Measurements from ENCODE around the gene TFF2.

The TFF2 gene, protein sequence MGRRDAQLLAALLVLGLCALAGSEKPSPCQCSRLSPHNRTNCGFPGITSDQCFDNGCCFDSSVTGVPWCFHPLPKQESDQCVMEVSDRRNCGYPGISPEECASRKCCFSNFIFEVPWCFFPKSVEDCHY

DNA sequence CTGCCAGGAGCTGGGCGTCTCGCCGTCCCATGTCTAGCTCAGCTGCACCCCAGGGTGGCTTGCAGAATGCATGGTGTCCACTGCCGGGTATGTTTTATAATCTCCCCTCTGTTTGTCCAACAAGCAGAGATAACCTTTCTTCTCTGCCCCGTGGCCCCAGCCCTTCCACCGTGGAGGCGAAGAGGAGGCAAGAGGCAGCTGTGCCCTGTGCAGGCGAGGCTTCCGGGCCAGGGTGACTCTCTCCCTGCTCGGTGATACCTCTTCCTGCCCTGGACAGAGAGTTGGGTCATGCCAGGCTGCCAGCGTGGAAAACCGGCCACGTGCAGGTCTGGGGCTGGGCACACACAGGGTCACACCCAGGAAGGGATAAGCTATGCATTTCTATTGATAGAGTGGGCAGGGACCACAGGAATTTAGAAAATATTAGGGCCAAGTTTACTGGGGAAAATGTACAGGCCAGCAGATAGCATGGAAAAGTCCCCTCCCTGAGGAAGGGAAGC lies at the start of gene TFF2:
Gene TFF2 (minus strand): TSS at position 68 of the 500 bp plus-strand sequence. CDS start 37 bp downstream, at position 31.
- DNase-seq, result no peak

DNA sequence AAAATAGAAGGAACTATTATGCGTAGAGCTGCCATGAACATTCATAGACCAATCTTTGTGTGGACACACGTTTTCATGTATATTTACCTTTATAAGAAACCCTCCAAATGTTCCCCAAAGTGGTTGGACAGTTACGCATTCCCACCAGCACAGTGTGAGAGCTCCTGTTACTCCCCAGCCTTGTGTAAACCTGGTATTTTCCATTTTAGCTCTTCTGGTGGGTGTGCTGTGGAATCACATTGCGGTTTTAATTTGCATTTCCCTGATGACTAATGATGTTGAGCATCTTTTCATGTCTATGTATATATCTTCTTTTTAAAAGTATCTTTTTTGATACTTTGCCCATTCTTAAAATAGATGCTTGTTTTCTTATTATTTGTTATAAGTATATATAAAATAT lies 49.7 kb upstream of the TFF2 start:
- DNase-seq, result no peak

DNA sequence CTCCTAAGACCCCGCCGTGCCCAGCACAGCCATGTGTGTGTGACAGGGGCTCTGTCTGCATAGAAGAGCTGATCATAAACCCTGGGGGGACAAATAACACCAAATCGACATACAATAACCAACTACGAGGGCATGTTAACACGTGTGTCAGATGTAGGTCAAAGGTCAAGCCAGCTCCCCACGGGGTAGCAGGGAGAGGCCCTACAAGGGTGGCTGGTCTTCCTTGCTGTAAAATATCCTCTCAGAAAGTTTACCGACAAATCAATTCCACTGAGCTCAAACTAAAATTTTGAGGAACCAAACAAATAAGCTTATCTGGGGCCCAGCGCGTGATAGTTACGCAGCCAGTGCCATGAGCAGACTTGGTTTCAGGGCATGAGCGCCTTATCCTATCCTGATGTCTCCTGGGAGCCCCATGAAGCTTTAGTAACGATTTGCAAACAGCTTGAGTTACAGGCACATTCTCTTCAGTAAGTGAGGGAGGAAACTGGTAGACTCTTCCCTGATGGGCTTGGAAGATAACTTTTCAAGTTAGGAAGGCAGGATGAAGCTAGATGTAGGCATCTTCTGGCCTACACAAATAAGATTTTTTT lies 47.7 kb upstream of the TFF2 start:
- no peak for DNase-seq

DNA sequence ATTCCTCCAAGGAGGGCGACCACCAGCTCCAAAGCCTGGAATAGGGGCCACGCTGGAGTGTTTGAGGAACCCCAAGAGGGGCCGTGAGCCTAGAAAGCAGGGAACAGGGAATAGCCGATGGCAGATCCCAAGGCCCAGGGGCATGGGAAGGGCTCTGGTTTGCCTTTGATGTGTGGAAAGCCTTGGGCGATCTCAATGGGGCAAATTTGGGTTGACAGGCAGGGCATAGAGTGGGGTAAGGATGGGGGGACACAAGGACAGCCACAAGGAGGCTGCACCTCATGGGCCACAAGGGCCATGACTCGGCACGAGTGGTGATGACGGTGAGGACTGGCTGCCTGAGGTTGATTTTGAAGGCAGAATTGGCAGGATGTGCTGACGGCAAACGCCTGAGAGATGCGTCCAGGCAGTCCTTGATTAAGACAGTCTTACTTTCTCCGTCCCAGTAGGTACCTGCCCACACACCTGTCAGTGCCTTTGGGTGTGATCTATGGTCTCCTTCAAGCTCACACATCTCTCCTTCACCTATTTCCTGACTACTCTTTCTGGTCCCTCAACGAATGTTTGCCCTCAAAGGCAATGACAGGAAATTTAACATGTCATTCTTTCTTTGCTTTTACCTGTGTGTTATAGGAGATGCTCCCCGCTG lies 47.1 kb upstream of the TFF2 start:
- no peak for DNase-seq

DNA sequence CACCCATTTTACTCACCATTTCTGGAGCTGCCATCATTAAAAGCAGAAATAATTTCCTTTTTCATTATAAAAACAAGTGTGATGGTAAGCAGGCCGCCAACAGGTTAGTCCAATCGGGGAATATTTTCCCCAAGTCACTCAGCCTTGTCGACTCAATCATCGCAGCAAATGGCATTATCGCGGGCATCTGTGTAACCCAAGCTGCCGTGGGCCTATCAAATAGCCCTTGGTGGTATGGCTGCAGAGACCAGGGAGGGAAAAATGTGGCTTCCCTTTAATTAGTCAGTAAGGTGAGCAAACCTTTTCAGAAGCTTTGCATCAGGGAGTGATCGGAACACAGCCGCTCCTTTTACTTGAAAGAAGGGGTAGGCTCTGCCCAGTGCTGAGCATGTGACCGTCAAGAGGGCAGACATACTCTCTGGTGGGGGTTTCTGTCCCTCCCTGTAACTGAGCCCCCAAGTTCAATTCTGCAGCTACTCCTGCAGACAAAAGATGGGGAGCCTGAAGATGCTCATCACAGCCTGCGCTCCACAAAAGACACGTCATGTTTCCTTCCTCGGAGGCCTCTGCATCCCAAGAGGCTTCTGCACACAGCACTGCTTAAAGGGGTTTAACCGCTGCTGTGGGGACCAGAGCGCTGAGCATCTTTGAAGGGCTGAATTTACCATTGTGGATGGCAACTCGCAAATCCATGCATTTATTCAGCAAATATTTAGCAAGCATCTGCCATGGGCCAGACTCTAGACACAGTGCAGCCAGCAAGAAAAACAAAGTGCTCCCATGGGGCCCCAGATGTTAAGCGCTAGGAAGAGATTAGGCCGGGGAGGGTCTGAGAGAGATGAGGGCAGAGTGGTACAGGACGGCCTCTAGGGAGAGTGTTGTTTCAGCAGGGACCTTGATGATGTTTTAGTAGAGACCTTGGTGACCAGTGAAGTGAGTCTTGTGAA lies 46.3 kb upstream of the TFF2 start:
- no peak for DNase-seq

DNA sequence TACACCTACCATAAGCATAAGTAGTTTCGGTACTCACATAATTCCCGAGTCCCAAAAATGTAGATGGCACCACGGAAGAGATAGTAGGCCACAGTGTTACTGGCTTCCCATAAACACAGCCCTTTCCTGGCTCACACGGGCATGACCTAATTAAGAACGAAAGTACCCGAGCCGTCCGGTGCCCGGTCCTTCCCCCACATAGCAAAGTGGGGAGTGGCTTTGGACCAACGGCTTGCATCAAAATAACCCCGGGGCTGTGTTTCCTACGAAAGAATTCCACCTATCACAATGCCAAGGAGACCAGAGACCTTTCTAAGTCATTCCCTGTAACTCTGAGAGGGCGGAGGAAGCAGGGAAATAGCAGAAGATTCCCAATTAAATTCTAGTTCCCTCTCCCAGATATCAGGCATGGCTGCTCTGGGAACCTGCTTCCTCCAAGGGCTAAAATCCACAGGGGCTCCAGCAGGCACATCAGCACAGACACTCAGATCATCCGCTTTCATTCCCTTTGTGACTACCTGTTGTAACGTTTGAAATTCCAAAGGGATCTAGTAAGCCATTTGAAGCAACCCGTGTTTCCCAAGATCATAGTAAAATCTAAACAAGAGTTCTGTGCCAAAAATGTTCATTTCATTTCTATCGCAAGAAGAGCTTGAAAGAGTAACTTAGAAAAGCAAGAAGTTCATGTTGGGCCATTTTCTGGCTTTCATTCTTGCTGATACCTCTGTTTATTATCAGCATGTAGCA lies 45.3 kb upstream of the TFF2 start, which contains the start of gene TMPRSS3:
Gene TMPRSS3 (minus strand): TSS at position 148 of the 747 bp plus-strand sequence. CDS start 635 bp downstream, outside the sequence.
- DNase-seq, result peak in 2 of 56 donors; percentile 1 to 9

DNA sequence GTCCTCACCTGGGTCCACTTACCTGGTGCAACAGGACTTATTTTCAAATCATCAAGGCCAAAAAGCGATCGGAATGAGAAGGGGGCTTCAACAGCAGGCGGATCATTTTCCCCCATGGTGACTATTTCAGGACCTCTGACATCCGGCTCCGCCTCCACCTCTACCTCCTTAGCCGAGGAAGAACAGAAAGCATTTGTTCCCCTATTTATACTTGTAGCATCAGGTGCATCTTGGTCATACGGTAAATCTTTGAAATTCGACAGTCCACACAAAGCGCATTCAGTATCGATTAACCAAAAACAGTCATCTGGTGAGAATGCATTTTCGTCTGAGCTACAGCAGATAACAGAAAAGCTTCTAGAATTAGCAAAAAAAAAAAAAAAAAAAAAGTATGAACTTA lies 44.5 kb upstream of the TFF2 start:
- no peak for DNase-seq

DNA sequence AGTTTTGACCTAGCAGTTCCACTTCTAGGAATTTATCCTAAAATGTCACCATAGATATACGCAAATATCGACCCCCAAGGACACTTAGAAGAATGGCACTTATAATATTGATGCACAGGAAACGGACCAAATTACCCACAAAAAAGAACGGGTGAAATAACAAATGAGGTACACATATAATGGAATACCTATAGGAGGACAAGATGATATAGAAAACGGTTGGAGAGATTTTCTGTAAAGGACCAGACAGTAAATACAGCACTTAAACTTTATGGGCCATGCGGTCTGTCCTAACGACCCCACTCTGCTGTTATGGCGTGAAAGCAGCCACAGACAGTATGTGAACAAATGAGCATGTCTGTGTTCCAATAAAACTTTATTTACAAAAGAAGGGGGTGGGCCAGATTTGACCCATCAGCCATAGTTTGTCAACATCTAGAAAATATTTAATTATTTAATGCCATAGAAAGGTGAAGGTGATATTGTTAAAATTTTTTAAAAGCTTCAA lies 42.7 kb upstream of the TFF2 start:
- no peak for DNase-seq

DNA sequence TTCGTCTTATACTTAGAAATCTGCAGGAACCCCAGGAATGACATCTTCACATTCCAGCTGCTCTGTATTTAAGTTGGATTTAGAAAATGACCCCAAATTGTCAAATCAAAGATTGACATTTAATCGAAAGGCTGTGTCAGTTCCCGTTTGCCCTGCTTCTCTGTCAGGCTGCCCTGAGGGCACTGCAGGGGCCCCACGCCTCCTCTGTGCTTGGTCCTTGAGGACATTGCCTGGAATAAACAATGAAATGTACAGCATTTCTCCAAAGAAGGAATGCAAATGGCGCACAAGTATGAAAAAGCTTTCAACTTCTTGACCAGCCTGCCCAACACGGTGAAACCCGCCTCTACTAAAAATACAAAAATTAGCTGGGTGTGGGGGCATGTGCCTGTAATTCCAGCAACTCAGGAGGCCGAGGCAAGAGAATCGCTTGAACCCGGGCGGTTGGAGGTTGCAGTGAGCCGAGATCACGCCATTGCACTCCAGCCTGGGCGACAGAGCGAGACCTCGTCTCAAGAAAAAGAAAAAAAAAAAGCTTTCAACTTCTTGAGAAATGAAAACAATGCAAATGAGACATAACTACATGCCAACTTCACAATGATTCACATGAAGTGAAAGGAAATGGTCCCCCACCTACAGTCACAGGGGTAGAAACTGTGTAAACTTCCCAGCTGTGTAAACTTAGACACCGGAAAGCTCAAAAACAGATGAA lies 42.1 kb upstream of the TFF2 start:
- DNase-seq, result no peak

DNA sequence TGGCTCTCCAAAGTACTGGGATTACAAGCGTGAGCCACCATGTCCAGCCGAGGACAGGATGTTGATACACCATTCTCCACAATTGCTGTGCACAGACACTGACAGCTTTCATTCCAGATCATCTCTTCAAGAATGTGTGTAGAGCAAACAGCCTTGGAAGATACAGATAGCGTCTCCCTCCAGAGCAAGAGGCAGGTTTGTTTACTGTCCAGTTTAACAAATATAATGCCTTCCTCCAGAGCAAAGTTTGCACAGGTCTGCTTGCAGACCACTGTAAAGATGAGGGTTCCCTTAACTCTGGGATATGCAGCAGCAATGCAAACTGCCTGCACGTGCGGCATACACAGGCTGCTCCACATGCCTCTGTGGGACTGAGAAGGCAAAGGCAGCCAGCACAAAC lies 40.5 kb upstream of the TFF2 start:
- DNase-seq, result no peak

DNA sequence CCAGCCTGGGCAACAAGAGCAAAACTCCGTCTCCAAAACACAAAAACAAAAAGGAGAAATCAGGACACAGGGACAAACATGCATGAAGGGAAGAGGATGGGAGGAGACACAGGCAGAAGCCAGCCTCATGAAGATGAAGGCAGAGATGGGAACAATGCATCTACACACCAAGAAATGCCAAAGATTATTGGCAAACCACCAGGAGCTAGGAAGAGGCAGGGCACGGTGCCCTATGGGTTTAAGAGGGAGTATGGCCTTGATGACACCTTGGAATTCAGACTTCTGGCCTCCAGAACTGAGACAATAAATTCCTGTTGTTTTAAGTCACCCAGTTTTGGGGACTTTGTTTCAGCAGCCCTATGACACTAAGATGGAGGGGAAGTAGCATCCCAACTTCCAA lies 39.9 kb upstream of the TFF2 start:
- DNase-seq, result no peak

DNA sequence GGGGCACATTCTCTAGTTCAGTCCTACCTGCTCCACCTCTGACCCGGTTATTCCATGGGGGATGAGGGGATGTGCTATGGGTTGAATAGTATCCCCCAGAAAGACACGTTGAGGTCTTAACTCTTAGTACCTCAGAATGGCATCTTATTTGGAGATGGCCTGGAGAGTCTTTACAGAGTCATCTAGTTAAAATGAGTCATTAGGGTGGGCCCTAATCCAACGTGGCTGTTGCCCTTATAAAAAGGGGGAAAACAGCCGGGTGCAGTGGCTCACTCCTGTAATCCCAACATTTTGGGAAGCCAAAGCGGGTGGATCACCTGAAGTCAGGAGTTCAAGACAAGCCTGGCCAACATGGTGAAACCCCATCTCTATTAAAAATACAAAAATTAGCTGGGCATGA lies 39.4 kb upstream of the TFF2 start:
- no peak for DNase-seq

DNA sequence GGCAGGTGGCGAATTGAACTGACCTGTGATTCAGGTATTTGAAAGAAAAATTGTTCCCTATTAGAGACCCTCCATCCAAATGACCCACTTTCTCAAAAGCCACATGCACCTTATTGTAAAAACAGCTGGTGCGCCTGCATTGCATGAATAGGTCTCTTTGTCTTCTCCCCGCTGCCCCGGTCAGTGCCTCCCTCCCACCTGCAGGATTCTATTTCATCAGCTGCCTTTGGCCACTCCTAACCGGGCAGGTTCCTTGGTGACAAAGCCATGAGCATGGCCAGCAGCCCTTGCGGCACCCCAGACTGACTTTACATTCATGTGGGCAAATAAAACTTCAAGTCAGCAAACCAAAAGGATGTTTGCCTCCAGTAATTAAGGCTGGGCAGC lies 38.6 kb upstream of the TFF2 start:
- no peak for DNase-seq

DNA sequence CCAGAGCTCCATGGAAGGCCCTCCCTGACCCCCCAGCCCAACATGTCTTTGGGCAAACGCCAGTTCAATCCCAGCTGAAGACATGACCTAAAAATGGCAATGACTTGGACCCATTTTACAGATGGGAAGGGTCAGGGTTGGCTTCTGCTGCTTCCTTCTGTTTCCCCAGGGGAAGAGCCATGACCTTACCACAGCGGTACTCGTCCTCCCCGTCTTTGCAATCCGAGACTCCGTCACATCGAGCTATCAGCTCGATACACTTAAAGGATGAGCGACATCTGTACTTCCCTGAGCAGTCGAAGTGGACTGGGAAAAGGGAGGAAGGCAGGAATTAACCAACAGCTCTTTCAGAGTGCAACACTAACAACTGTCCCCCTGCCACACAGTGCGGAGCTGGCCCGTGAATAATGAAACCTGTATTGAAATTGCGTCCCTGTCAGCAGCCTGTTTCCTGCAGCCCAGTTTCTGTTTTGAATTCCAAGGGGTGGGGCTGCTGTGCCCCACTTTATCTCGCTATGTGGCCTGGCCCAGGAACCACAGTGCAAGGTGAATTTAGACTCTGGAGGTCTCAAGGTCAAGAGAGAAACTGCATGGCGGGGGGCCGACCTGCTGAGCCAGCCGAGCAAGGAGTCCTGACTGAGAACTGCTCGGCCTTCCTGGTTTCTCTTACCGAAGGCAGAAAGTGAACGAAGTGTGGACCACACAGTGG lies 38.1 kb upstream of the TFF2 start:
- DNase-seq, result no peak

DNA sequence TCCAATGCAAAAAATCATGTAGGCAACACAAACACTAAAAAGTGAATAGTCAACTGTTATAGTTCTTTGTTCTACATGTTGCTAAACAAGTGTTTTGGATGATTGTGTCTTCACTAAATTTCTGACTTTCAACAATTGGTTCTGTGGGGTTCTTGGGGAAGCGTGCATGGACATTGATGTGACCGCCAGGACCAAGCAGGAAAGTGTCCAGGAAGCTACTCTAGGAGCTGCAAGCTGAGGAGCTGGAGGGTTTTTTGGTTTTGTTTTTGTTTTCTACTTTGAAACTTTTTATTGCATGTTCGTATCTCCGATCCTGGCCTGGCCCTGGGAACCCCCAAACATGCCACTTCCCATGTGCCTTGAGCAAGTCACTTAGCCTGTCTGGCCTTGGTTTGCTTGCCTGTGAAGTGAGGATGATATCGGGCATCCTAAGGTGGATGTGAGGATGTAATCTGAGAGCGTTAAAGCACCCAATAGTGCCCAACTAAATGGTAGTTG lies 37.1 kb upstream of the TFF2 start:
- no peak for DNase-seq

DNA sequence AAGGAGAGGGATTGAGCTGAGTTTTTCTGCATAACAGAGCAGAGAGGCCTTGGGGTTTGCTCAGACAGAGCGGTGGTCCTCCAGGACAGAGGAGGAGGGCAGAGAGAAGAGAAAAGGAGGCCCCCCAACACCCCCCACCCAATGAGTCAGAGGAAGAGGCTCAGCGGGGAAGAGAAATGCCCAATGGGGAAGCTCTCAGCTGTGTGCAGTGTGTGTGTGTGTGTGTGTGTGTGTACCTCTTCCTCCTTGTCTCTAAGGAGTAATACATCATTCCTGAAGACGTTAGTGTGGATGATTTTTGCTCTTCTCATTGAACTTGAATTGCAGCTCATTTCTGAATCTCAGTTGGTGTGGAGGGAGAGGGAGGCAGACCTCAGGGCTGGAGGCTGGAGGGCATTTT lies 36.4 kb upstream of the TFF2 start:
- DNase-seq, result no peak

DNA sequence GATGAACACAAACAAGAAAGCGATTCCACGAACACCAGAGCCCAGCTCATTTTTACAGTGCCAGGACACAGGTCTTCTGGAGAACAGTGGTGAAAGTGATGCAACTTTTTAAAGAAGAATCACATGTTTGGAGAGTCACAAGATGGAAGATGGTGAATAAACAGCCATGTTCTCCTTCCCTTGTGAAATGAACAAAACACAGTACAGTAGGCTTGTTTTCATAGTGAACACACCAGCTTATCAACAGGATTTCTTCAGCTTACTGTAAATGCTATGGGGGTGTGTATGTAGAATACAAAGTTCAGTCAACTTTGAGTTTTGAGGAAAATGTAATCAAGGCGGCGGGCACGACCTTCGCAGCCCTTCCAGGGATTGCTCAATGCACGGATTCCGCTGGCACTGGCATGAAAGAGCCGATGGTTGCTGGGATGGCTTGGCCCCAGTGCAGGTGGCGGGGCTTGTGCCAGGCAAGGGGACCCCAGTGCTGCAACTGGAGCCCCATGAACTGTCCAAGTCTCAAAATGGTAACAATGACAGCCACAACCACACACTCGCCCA lies 35.3 kb upstream of the TFF2 start:
- DNase-seq, result no peak

DNA sequence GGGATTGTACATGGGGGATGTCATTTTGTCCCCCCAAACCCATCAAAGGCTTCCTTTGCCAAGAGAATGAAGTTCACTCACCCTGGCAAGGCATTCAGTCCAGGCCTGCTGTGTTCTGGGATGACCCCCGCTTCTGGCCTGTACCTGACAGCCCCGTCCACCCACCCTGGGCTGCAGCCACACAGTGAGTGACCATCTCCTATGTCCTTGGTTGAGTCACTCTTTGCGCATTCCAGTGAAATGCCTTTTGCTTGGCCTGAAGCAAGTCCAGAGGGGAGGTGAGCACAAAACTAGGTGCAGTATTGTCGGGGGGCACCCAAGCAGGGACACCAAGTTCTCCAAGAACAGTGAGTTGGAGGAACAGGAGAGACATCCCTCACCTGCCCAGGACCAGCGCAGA lies 34.8 kb upstream of the TFF2 start:
- DNase-seq, result no peak

DNA sequence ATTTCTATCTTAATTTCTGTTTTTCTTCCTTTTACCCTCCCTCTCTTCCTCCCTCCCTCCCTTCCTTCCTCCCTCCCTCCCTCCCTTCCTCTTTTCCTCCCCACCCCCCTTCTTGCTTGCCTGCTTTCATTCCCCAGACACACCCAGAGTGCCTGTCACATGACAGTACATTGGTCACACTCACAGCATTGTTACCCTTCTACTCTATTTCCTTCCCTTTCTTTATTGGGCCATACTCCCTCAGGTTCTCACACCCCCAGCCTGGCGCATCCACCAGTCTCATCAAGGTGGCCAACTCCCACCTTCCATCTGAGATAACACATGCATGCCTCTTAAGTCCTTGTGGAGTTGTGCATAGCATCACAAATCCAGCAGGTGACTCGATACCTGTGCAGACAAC lies 34.2 kb upstream of the TFF2 start:
- DNase-seq, result no peak
